Smooth muscle cell of the pulmonary artery (primary cell): ENCODE results near the gene WIPF2. TPM values are rescaled to one million over a fixed set of nuclear protein-coding genes. Genes with fewer than 3 reads are reported as not detected.

Experiments
- total RNA-seq: library from RNA; depleted of rRNA; stranded (reverse); fragments of >200 nt; gene quantifications from 2 replicates; pipeline ENCODE4 v1.2.3, GENCODE V29; 2014

Gene WIPF2, protein sequence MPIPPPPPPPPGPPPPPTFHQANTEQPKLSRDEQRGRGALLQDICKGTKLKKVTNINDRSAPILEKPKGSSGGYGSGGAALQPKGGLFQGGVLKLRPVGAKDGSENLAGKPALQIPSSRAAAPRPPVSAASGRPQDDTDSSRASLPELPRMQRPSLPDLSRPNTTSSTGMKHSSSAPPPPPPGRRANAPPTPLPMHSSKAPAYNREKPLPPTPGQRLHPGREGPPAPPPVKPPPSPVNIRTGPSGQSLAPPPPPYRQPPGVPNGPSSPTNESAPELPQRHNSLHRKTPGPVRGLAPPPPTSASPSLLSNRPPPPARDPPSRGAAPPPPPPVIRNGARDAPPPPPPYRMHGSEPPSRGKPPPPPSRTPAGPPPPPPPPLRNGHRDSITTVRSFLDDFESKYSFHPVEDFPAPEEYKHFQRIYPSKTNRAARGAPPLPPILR
- 12.3 and 13.6 TPM in 2 replicates for total RNA-seq

DNA sequence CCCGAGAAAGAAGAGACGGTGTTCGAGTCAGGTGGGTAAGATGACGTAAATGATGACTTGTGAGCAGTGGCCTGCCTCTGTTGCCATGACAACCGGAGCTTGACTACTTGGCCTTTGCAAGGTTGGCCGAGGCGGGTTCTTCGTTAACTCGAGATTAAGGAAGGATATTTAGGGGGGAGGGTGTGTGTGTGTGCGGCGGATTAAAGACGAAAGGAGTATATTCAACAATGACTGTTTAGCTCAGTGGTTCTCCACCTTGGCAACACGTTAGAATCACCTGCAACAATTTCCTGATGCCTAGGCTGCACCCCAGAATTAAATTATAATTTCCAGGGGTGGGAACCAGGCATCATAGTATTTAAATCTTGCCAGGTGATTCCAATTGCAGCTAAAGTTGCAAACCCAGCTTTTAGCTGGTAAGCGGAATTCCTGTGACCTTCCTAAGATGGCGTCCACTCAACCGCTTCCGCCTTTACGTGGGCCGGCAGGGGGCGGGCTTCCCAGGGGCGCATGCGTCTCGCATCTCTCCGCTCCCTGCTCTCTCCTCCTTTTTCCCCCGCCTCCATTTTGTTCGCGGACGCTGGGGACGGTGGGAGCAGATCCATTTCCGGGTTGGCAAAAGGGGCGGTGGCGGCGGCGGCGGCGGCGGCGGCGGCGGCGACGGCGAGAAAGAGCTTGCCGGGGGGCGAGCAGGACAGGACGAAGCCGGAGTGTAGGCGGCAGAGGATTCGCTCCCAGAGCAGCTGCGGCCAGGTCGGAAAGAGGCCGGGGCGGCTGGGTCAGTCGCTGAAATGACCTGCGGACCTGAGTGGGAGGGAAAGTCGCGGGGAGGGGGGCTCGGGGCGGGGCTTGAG is at the start of gene WIPF2:
Gene WIPF2 (plus strand): TSS at position 565 of the 854 bp plus-strand sequence. CDS start 37,156 bp downstream, outside the sequence.

DNA sequence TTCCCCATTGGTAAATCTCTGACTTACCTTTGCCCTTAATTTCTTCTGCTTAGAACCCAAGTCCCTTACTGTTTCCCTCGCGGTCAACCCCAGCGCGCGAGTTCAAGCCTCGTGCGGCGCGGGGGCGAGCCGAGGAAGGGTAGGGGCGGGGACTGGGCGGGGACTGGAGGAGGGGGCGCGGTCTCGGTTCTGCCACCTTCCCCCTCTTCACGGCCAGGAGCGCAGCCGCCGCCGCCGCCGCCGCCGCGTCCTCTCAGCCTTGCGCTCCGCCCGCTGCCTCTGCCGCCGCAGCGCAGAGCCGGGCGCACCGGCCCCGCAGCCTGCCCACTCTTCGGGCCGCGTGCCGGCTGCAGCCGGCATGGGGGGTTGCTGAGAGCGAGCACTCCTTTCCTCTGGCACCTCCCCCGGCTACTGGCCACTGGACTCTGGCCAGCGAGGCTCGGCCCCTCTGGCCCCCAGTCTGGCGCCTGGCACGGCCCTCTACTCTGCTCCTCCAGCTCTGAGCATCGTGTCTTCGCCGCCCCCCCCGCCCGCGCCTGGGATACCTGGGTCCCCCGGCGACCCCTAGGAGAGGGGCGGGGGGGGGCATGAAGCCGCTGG is 41.7 kb upstream of the WIPF2 start, which contains the start of gene RAPGEFL1:
Gene RAPGEFL1 (plus strand): TSS at position 196 of the 600 bp plus-strand sequence. CDS start 392 bp downstream, at position 588.

DNA sequence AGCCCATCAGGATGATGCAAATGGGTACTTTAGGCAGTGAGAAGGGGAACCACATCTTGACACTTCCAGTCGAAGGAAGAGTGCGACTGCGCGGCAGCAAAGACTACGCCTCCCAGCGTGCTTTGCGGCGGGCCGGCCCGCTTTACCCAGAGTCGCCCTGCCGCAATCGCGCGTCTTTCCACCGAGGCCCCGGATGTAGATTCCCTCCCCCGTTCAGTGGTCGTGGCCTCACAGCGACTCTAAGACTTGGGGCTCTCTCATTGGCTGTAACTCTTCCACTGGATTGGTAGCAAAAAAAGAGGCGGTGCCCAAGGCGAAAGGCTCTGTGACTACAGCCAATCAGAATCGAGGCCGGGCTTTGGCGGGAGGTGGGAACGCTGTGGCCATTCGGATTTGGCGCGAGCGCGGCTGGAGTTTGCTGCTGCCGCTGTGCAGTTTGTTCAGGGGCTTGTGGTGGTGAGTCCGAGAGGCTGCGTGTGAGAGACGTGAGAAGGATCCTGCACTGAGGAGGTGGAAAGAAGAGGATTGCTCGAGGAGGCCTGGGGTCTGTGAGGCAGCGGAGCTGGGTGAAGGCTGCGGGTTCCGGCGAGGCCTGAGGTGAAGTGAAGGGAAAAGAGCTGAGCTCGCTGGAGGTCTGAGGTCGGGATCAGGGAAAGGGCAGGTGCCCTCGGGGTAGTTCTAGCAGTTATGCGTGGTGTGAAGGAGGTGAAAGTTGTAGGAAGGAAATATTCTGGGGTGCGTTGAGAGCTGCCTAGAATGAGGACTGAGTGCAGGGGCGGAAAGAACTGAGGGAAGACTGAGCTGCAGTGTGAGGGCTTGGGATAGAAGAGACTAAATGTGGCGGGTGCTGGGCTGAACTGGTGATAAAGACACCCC is 68.6 kb downstream of the WIPF2 start, which contains the start of gene CDC6:
Gene CDC6 (plus strand): TSS at position 386 of the 876 bp plus-strand sequence. CDS start 1,542 bp downstream, outside the sequence.

DNA sequence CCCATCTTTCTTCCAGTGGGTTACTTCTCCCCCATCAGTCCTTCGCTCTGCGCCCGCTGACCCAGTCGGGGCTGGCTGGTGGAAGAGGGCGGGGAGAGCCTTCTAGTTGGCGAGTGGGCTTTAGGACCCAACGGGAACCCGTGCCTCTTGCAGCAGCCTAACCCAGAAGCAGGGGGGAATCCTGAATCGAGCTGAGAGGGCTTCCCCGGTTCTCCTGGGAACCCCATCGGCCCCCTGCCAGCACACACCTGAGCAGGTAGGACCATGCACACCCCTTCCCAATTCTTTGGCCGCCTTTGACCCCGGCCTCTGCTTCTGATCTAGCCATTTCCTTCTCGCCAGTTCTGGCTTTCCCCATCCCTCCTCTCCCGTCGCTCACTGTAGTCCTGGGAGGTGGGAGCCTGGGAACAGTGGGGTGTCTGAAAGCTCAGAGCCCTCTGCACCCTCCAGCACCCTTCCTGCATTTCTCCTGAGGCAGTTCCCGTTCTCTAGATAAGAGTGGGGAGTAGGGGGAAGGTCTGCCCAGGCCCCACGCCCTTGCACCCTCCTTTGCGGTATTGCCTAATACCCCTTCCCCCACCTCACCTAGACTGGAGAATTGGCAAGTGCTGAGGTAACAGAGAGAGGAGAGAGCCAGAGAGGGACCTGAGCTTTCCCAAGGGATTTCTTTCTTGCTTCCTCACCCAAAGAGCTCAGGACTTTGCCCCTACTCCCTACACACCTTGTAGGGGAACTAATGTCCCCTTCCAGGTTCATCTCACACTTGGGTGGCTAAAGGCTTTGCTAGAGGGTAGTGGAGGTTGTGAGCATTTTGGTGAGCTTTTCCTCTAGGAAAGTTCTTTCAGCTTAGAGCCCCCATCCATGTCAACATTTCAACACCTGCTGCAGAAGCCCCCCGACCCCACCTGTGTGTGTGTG is 90.2 kb downstream of the WIPF2 start, which contains the start of gene RARA:
Gene RARA (plus strand): TSS at position 150 of the 918 bp plus-strand sequence. CDS start 22,039 bp downstream, outside the sequence.

Other genes starting within 250 kb of the WIPF2 start
- 94.6 and 111 TPM in 2 replicates for gene PSMD3, start 238.5 kb upstream of the WIPF2 start, total RNA-seq
- gene CSF3, start 203.9 kb upstream of the WIPF2 start, total RNA-seq = 0.13 TPM in 1 of 2 replicates, not detected in the other
- gene MED24, start 164.9 kb upstream of the WIPF2 start, total RNA-seq = 41.5 and 42.3 TPM in 2 replicates
- 33.1 and 51.5 TPM in 2 replicates for gene THRA, start 156.3 kb upstream of the WIPF2 start, total RNA-seq
- 4.7 and 6.2 TPM in 2 replicates for gene NR1D1, start 118.7 kb upstream of the WIPF2 start, total RNA-seq
- gene MSL1, start 97.3 kb upstream of the WIPF2 start, total RNA-seq = 41.6 and 43.4 TPM in 2 replicates
- 27.6 and 28.0 TPM in 2 replicates for gene CASC3, start 78.8 kb upstream of the WIPF2 start, total RNA-seq
- 1.8 and 3.5 TPM in 2 replicates for gene RAPGEFL1, start 41.8 kb upstream of the WIPF2 start, total RNA-seq
- 3.9 and 6.6 TPM in 2 replicates for gene CDC6, start 68.6 kb downstream of the WIPF2 start, total RNA-seq
- gene RARA, start 89.9 kb downstream of the WIPF2 start, total RNA-seq = 19.7 and 20.8 TPM in 2 replicates
- 1.6 and 5.9 TPM in 2 replicates for gene GJD3, start 145.4 kb downstream of the WIPF2 start, total RNA-seq
- 8.0 and 37.4 TPM in 2 replicates for gene TOP2A, start 198.6 kb downstream of the WIPF2 start, total RNA-seq
- 295 and 1,467 TPM in 2 replicates for gene IGFBP4, start 224.1 kb downstream of the WIPF2 start, total RNA-seq